Smooth muscle cell (in vitro differentiated cells): ENCODE results near the gene TMEM202. TPM values are rescaled to one million over a fixed set of nuclear protein-coding genes. Genes with fewer than 3 reads are reported as not detected.
"Not testable (repeated sequence)": the region's sequence is repeated elsewhere in the genome, so short reads cannot be mapped to it uniquely, and the experiment has no call there.

Experiments
- DNase-seq: peaks from one replicate; lab custom pipeline; 2025; ENCODE audit not compliant: unreplicated experiment; lab: John Stamatoyannopoulos, UW
- H2AFZ ChIP-seq: fragments of 200-600 bp; sonication (generic); 2 replicates; pipeline ENCODE4 v1.6.0; 2016; ENCODE audit warnings: antibody characterized with exemption, low read depth, mild to moderate bottlenecking
- H3F3A ChIP-seq: fragments of 200-600 bp; sonication (generic); 2 replicates; pipeline ENCODE4 v1.6.0; 2017; ENCODE audit warnings: antibody characterized with exemption, low read depth
- H3K27ac ChIP-seq: fragments of 200-600 bp; sonication (generic); 2 replicates; pipeline ENCODE4 v1.5.1; 2016; ENCODE audit warnings: low read depth, mild to moderate bottlenecking
- H3K27me3 ChIP-seq: fragments of 200-600 bp; sonication (generic); 2 replicates; pipeline ENCODE4 v1.6.1; 2016; ENCODE audit warnings: low read depth, mild to moderate bottlenecking
- H3K36me3 ChIP-seq: fragments of 200-600 bp; sonication (generic); 2 replicates; pipeline ENCODE4 v1.5.1; 2016; ENCODE audit warnings: low read depth
- H3K4me1 ChIP-seq: fragments of 200-600 bp; sonication (generic); 2 replicates; pipeline ENCODE4 v1.5.1; 2016; ENCODE audit warnings: low read depth
- H3K4me2 ChIP-seq: fragments of 200-600 bp; sonication (generic); 2 replicates; pipeline ENCODE4 v1.6.0; 2016; ENCODE audit warnings: mild to moderate bottlenecking
- H3K4me3 ChIP-seq: fragments of 200-600 bp; sonication (generic); 2 replicates; pipeline ENCODE4 v1.5.1; 2016; ENCODE audit warnings: mild to moderate bottlenecking
- H3K79me2 ChIP-seq: fragments of 200-600 bp; sonication (generic); 2 replicates; pipeline ENCODE4 v1.6.0; 2016; ENCODE audit warnings: low read depth, mild to moderate bottlenecking
- H3K9ac ChIP-seq: fragments of 200-600 bp; sonication (generic); 2 replicates; pipeline ENCODE4 v1.6.0; 2016; ENCODE audit warnings: low read depth
- H3K9me3 ChIP-seq: fragments of 200-600 bp; sonication (generic); replicated peaks from 2 replicates; pipeline ENCODE4 v1.5.1; 2016; ENCODE audit warnings: low read depth
- H4K20me1 ChIP-seq: fragments of 200-600 bp; sonication (generic); 2 replicates; pipeline ENCODE4 v1.6.0; 2016; ENCODE audit warnings: low read depth
- WGBS: methylation state at CpG from one replicate; pipeline ENCODE4 v1.1.7; 2016; ENCODE audit warnings: low lambda C conversion rate; 5-methylcytosine and 5-hydroxymethylcytosine counted together
- polyA plus RNA-seq: library from polyadenylated mRNA; unstranded; fragments of >200 nt; fragmentation: Nextera tagmentation; extraction: Ambion mirVana; gene quantifications from 2 replicates; pipeline ENCODE4 v1.2.1, GENCODE V29; 2016
- total RNA-seq: library from RNA; depleted of rRNA; stranded (reverse); fragments of >200 nt; gene quantifications from 2 replicates; pipeline ENCODE4 v1.2.3, GENCODE V29; 2014
- TF ChIP-seq, protein P1 (sequence below): fragments of 200-600 bp; sonication (generic); IDR thresholded peaks from 2 replicates; pipeline ENCODE4 v1.5.1; 2017; ENCODE audit warnings: borderline replicate concordance, mild to moderate bottlenecking, antibody characterized with exemption; ENCODE audit not compliant: insufficient read depth, poor library complexity, severe bottlenecking

Gene TMEM202
- total and polyA plus RNA-seq, 2 experiments from 2014 or later, result not detected

DNA sequence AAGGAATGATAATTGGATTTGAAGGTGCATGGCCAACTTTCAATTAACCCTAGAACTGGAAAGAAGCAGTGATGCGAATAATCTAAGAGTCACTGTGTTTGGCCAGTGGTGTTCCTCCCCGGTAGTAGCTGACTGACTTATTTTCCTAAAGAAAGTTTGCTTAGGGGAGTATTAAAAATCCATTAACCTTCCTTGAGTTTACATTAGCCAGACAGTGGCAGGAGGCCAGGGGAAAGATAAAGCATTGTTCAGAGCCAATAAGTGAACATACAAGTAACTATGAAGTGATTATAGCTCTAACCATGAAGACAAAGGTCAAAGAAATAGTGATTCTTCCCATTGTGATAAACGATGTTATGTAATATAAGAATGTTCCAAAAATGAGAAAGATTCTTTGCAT, 8.9 kb upstream of the TMEM202 start:
- Histone ChIP-seq H3K27me3 (peaks cover 56% of the 10 kb centered on the region), H3K4me2 (no peak overlapping the region), H3F3A (no peaks in the 10 kb centered on the region), H2AFZ (no peak overlapping the region), H3K79me2 (no peaks in the 10 kb centered on the region), H4K20me1 (no peaks in the 10 kb centered on the region), H3K9ac (no peak overlapping the region), H3K4me3 (no peak overlapping the region), H3K36me3 (no peaks in the 10 kb centered on the region), H3K4me1 (no peaks in the 10 kb centered on the region), H3K27ac (no peak overlapping the region), H3K9me3 (no peaks in the 10 kb centered on the region)
- WGBS, result 74% methylated on average over 3 of the region's 3 CpGs
- DNase-seq, result no peak
- TF ChIP-seq, protein P1, sequence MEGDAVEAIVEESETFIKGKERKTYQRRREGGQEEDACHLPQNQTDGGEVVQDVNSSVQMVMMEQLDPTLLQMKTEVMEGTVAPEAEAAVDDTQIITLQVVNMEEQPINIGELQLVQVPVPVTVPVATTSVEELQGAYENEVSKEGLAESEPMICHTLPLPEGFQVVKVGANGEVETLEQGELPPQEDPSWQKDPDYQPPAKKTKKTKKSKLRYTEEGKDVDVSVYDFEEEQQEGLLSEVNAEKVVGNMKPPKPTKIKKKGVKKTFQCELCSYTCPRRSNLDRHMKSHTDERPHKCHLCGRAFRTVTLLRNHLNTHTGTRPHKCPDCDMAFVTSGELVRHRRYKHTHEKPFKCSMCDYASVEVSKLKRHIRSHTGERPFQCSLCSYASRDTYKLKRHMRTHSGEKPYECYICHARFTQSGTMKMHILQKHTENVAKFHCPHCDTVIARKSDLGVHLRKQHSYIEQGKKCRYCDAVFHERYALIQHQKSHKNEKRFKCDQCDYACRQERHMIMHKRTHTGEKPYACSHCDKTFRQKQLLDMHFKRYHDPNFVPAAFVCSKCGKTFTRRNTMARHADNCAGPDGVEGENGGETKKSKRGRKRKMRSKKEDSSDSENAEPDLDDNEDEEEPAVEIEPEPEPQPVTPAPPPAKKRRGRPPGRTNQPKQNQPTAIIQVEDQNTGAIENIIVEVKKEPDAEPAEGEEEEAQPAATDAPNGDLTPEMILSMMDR, result no peak

DNA sequence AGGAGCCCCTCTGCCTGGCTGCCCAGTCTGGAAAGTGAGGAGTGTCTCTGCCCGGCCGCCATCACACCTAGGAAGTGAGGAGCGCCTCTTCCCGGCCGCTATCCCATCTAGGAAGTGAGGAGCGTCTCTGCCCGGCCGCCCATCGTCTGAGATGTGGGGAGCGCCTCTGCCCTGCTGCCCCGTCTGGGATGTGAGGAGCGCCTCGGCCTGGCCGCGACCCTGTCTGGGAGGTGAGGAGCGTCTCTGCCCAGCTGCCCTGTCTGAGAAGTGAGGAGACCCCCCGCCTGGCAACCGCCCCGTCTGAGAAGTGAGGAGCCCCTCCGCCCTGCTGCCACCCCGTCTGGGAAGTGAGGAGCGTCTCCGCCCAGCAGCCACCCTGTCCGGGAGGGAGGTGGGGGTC, 1.8 kb upstream of the TMEM202 start:
- not testable (repeated sequence) for H3K79me2 ChIP-seq, H3K9me3 ChIP-seq, H3K4me1 ChIP-seq, H3K27ac ChIP-seq, DNase-seq, H3K4me3 ChIP-seq, H3K9ac ChIP-seq, H2AFZ ChIP-seq, H3K36me3 ChIP-seq, H3F3A ChIP-seq, H3K4me2 ChIP-seq, H4K20me1 ChIP-seq
- WGBS, result 96% methylated on average over 10 of the region's 24 CpGs
- H3K27me3 ChIP-seq, result peaks cover 37% of the 10 kb centered on the region

DNA sequence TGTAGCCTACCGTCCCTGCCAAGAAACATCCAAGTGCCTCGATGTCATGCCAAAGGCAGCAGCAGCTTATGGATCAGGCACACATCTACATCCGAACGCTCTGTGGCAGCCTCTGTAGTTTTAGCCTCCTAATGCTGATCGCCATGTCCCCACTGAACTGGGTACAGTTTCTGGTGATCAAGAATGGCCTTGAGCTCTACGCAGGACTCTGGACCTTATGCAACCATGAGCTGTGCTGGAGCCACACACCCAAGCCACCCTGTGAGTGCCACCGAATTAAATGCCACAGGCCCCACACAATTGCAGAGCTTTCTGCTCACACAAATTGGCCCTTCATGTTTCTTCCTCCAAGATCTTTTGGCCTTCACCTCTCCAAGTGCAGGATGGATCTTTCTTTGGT, 543 bp downstream of the TMEM202 start:
- TF ChIP-seq, protein P1, result no peak
- Histone ChIP-seq H3K4me3 (no peak overlapping the region), H4K20me1 (no peaks in the 10 kb centered on the region), H3K36me3 (no peaks in the 10 kb centered on the region), H3K9ac (no peak overlapping the region), H3K27me3 (peaks cover 51% of the 10 kb centered on the region), H3F3A (no peaks in the 10 kb centered on the region), H3K79me2 (no peaks in the 10 kb centered on the region), H3K9me3 (no peaks in the 10 kb centered on the region), H3K27ac (no peak overlapping the region), H3K4me2 (no peak overlapping the region), H2AFZ (no peak overlapping the region), H3K4me1 (no peaks in the 10 kb centered on the region)
- no peak for DNase-seq
- 88% methylated on average over 7 of the region's 7 CpGs for WGBS

DNA sequence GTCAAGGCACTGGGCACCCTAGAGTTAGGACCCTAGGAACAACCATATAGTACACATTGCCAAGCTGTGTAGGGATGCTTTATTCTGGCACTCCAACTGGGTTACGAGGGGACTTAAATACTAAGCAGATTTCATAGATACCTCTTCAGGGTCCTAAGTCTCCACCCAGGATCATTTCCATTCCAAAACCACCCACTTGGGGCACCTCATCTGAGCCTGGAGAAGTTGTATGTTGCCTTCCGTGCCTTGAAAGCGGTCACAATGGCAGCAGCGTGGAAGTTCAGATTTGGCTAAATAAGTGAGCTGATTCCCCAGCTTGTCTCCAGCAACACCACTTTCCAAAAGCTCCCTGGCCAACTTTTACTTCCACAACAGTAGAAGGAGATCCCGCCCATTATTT, 4.6 kb downstream of the TMEM202 start:
- Histone ChIP-seq H3K36me3 (no peaks in the 10 kb centered on the region), H3K4me2 (no peak overlapping the region), H4K20me1 (no peaks in the 10 kb centered on the region), H3K27me3 (peaks cover 87% of the 10 kb centered on the region), H3K79me2 (no peaks in the 10 kb centered on the region), H2AFZ (no peak overlapping the region), H3K4me1 (no peaks in the 10 kb centered on the region), H3F3A (no peaks in the 10 kb centered on the region), H3K9ac (no peak overlapping the region), H3K27ac (no peak overlapping the region), H3K4me3 (no peak overlapping the region), H3K9me3 (no peaks in the 10 kb centered on the region)
- TF ChIP-seq, protein P1, result no peak
- DNase-seq, result no peak
- 80% methylated on average over 5 of the region's 5 CpGs for WGBS
